ENCODE measurements around the gene NLRX1. TPM values are rescaled to one million over a fixed set of nuclear protein-coding genes. Genes with fewer than 3 reads are reported as not detected.
"Not testable (repeated sequence)": the region's sequence is repeated elsewhere in the genome, so short reads cannot be mapped to it uniquely, and the experiment has no call there.

Gene NLRX1
- total RNA-seq, 4 donors from 2014 or later, result 16.0 to 27.7 (median 20.5) TPM

GRCh38 chr11:119188887-119189286 is 20.4 kb downstream of the NLRX1 start:
- H3K9me3 ChIP-seq, result no peaks in the 10 kb centered on the region
- DNase-seq (ENCODE audit: low spot score in 2 of 2), result no peak
- H3K36me3 ChIP-seq, result peaks cover 0 to 2% (median 0%) of the 10 kb centered on the region in 3 donors
- H3K4me1 ChIP-seq, result no peaks in the 10 kb centered on the region
- no peak overlapping the region for H3K27ac ChIP-seq
- WGBS, 2 donors, result 78 to 82% methylated on average over 8 of the region's 8 CpGs
- H3K27me3 ChIP-seq, result peaks cover 0 to 6% of the 10 kb centered on the region in 2 donors
- H3K4me3 ChIP-seq, result no peak overlapping the region
- no peak for TF ChIP-seq POLR2A (IDR thresholded peaks at IDR 0.05)
- no peak for TF ChIP-seq EP300 (IDR thresholded peaks at IDR 0.05)
- TF ChIP-seq CTCF (IDR thresholded peaks at IDR 0.05), result no peak

GRCh38 chr11:119189393-119189792 is 20.9 kb downstream of the NLRX1 start:
- H3K27ac ChIP-seq, result no peak overlapping the region
- WGBS, 2 donors, result 82 to 93% methylated on average over 4 of the region's 4 CpGs

GRCh38 chr11:119190531-119190930 is 22.0 kb downstream of the NLRX1 start:
- no peaks in the 10 kb centered on the region for H3K4me1 ChIP-seq
- no peak overlapping the region for H3K27ac ChIP-seq
- 84% methylated on average over 7 to 9 of the region's 9 CpGs for WGBS, 2 donors
- no peak overlapping the region for H3K4me3 ChIP-seq
- TF ChIP-seq CTCF (IDR thresholded peaks at IDR 0.05) (no peak), EP300 (IDR thresholded peaks at IDR 0.05) (no peak), POLR2A (IDR thresholded peaks at IDR 0.05) (no peak)
- no peaks in the 10 kb centered on the region for H3K36me3 ChIP-seq
- no peaks in the 10 kb centered on the region for H3K9me3 ChIP-seq
- DNase-seq (ENCODE audit: low spot score in 2 of 2), result no peak
- peaks cover 0 to 6% of the 10 kb centered on the region in 2 donors for H3K27me3 ChIP-seq

More at GRCh38 chr11:119189393-119189792, 20.9 kb downstream of the NLRX1 start:
- Histone ChIP-seq H3K9me3 (no peaks in the 10 kb centered on the region), H3K4me1 (no peaks in the 10 kb centered on the region), H3K27me3 (peaks cover 0 to 6% of the 10 kb centered on the region in 2 donors), H3K4me3 (no peak overlapping the region), H3K36me3 (no peaks in the 10 kb centered on the region)
- no peak for TF ChIP-seq CTCF (IDR thresholded peaks at IDR 0.05)
- TF ChIP-seq EP300 (IDR thresholded peaks at IDR 0.05), result no peak
- TF ChIP-seq POLR2A (IDR thresholded peaks at IDR 0.05), result no peak
- no peak for DNase-seq (ENCODE audit: low spot score in 2 of 2)

GRCh38 chr11:119191265-119191664 is 22.7 kb downstream of the NLRX1 start:
- not testable (repeated sequence) for H3K27me3 ChIP-seq; H3K36me3 ChIP-seq; H3K4me1 ChIP-seq; H3K9me3 ChIP-seq; H3K4me3 ChIP-seq; DNase-seq (ENCODE audit: low spot score in 2 of 2); H3K27ac ChIP-seq
- WGBS, 2 donors, result 88 to 94% methylated on average over 14 of the region's 14 CpGs

- TF ChIP-seq POLR2A (IDR thresholded peaks at IDR 0.05) (no peak), CTCF (IDR thresholded peaks at IDR 0.05) (no peak), EP300 (IDR thresholded peaks at IDR 0.05) (no peak)
- Histone ChIP-seq H3K27ac (no peak overlapping the region), H3K36me3 (no peaks in the 10 kb centered on the region), H3K4me3 (no peak overlapping the region), H3K4me1 (peaks cover 0 to 1% (median 0%) of the 10 kb centered on the region in 4 donors), H3K9me3 (no peaks in the 10 kb centered on the region), H3K27me3 (no peaks in the 10 kb centered on the region)
- WGBS, 2 donors, result 95 to 96% methylated on average over 3 of the region's 3 CpGs
- no peak for DNase-seq (ENCODE audit: low spot score in 2 of 2)
Observed at GRCh38 chr11:119192111-119192510, 23.6 kb downstream of the NLRX1 start.

- Histone ChIP-seq H3K27me3 (no peaks in the 10 kb centered on the region), H3K4me1 (peaks cover 0 to 4% (median 0%) of the 10 kb centered on the region in 4 donors), H3K9me3 (no peaks in the 10 kb centered on the region), H3K36me3 (no peaks in the 10 kb centered on the region), H3K27ac (no peak overlapping the region), H3K4me3 (no peak overlapping the region)
- no peak for TF ChIP-seq EP300 (IDR thresholded peaks at IDR 0.05)
- no peak for TF ChIP-seq CTCF (IDR thresholded peaks at IDR 0.05)
- no peak for TF ChIP-seq POLR2A (IDR thresholded peaks at IDR 0.05)
- 72 to 79% methylated on average over 5 of the region's 5 CpGs for WGBS, 2 donors
- DNase-seq (ENCODE audit: low spot score in 2 of 2), result no peak
Observed at GRCh38 chr11:119193001-119193400, 24.5 kb downstream of the NLRX1 start.
